HepG2 (cell line): ENCODE measurements around the gene ERF. TPM values are rescaled to one million over a fixed set of nuclear protein-coding genes. Genes with fewer than 3 reads are reported as not detected.

Experiments used
- CCAR2 ChIP-seq: fragments of 200-400 bp; formaldehyde crosslinking; optimal IDR thresholded peaks from 2 replicates; pipeline ENCODE3; 2018; ENCODE audit warnings: low read depth, mild to moderate bottlenecking, low read length, moderate library complexity
- IKZF1 ChIP-seq: fragments of 450-650 bp; IDR thresholded peaks from 2 replicates; pipeline ENCODE4 v1.7.1; 2016
- JUNB ChIP-seq: sonication (generic); formaldehyde crosslinking; IDR thresholded peaks from 2 replicates; pipeline ENCODE4 v1.8.0; 2022; ENCODE audit warnings: missing genetic modification reagents, mild to moderate bottlenecking, borderline replicate concordance
- RBFOX2 ChIP-seq: fragments of 200-400 bp; formaldehyde crosslinking; IDR thresholded peaks from 2 replicates; pipeline ENCODE4 v1.6.1; 2017; ENCODE audit warnings: low read depth, mild to moderate bottlenecking, low read length
- RNF219 ChIP-seq: sonication (generic); formaldehyde crosslinking; IDR thresholded peaks from 2 replicates; pipeline ENCODE4 v1.5.0; 2020; ENCODE audit warnings: mild to moderate bottlenecking, missing genetic modification reagents
- SAFB2 ChIP-seq: sonication (generic); formaldehyde crosslinking; IDR thresholded peaks from 2 replicates; pipeline ENCODE4 v1.5.1; 2020; ENCODE audit warnings: missing genetic modification reagents, low read depth, mild to moderate bottlenecking, borderline replicate concordance
- SIX4 ChIP-seq: sonication (generic); formaldehyde crosslinking; IDR thresholded peaks from 2 replicates; pipeline ENCODE4 v1.4.0; 2020; ENCODE audit warnings: missing genetic modification reagents
- TGIF2 ChIP-seq: IDR thresholded peaks from 2 replicates; pipeline ENCODE4 v1.6.1; 2016; ENCODE audit warnings: control low read depth, missing compliant biosample characterization
- ZBTB40 ChIP-seq, 2 experiments: fragments of 450-650 bp in 1 of 2; sonication (generic) in 1 of 2; formaldehyde crosslinking in 1 of 2; IDR thresholded peaks; 2 replicates each; pipeline versions ENCODE4 v1.6.1 to v1.8.0; 2016 to 2022; ENCODE audit warnings: antibody characterized with exemption in 1 of 2, mild to moderate bottlenecking in 1 of 2, missing genetic modification reagents in 1 of 2
- ZFX ChIP-seq: sonication (generic); formaldehyde crosslinking; IDR thresholded peaks from 2 replicates; pipeline ENCODE4 v1.4.0; 2020; ENCODE audit warnings: mild to moderate bottlenecking, low read depth, missing genetic modification reagents, moderate library complexity
- ZNF672 ChIP-seq: sonication (generic); formaldehyde crosslinking; IDR thresholded peaks from 2 replicates; pipeline ENCODE4 v1.8.1; 2022; ENCODE audit warnings: missing genetic modification reagents
- polyA plus RNA-seq, 8 experiments: library from polyadenylated mRNA; depleted of rRNA in 3 of 8; stranded (reverse) in 7 of 8; unstranded in 1 of 8; fragments of >200 nt; fragmentation: Illumina TruSeq in 4 of 8; extraction: Trizol in 4 of 8; gene quantifications; 2 replicates each; pipeline versions ENCODE4 v1.2.1 to v1.2.3, GENCODE V29; 2011 to 2016; ENCODE audit warnings: low read depth in 4 of 8, missing spikeins in 1 of 8, mixed read lengths in 1 of 8; ENCODE audit not compliant: insufficient read depth in 1 of 8
- total RNA-seq, 5 experiments: library from RNA; depleted of rRNA; stranded (reverse); fragments of >200 nt; fragmentation: Illumina TruSeq; extraction: Trizol; gene quantifications; 2 replicates each; pipeline ENCODE4 v1.2.3, GENCODE V29; 2016; ENCODE audit warnings: low read depth in 1 of 5
- TF ChIP-seq, protein P1 (sequence below): sonication (generic); formaldehyde crosslinking; IDR thresholded peaks from 2 replicates; pipeline ENCODE4 v1.4.0; 2020; ENCODE audit warnings: missing genetic modification reagents

The ERF gene
- total and polyA plus RNA-seq, 2 of the 13 experiments (the other 11 are each of a cell fraction or from before 2014, with no cell fraction given), result 67.1 to 69.9 TPM

DNA sequence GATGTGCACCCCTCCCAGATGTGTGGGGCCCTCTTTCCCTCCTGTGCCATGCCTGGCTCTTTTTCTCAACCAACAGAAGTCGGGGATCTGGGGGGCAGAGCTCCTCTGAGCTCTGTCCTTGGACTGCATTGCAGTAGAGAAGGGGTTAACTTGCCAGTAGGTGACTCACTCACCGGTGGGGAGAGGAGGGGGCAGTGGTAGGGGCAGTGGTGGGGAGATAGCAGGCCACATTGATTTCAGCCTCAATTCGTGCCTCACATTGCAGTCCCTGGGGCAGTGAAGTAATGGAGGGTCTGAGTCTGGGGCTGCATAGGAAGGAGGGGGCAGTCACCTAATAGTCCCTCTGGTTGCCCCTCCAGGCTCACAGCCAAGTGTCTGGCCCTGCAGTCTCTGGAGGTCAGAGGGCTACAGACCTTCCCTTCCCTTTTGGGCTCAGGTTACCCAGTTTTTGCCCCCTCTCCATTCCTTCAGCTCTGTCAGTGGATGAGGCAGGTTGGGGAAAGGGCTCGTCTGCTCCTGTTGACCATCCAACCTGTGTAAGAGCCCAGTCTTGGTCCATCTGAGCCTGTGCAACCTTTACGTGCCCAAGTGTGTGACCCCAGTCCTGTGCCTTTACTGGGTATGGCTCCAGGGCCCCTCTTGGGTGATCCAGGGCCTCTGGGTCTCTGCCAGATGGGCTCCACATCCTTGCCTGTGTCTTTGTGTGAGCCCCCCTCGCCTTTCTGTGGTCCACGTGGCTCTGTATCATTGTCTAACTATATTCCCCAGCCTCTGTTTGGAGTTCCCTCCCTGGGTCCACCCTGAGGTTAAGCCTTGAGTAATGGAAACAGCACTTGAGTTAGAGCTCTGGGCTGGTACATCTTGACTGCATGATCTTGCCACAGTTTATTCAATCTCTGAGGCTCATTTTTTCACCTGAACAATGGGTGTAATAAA is 27.2 kb upstream of the ERF start (continued):
- 0 out of 2 replicates have a peak, but pooled peaks have one; percentile 48 for TF ChIP-seq TGIF2 (CRISPR knock-in tag)
- peak; percentile 85 for TF ChIP-seq JUNB (CRISPR knock-in tag)
- TF ChIP-seq RNF219 (CRISPR knock-in tag), result no peak
- no peak for TF ChIP-seq SIX4 (CRISPR knock-in tag)
- TF ChIP-seq, protein P1, sequence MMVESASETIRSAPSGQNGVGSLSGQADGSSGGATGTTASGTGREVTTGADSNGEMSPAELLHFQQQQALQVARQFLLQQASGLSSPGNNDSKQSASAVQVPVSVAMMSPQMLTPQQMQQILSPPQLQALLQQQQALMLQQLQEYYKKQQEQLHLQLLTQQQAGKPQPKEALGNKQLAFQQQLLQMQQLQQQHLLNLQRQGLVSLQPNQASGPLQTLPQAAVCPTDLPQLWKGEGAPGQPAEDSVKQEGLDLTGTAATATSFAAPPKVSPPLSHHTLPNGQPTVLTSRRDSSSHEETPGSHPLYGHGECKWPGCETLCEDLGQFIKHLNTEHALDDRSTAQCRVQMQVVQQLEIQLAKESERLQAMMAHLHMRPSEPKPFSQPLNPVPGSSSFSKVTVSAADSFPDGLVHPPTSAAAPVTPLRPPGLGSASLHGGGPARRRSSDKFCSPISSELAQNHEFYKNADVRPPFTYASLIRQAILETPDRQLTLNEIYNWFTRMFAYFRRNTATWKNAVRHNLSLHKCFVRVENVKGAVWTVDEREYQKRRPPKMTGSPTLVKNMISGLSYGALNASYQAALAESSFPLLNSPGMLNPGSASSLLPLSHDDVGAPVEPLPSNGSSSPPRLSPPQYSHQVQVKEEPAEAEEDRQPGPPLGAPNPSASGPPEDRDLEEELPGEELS, result no peak
- TF ChIP-seq SAFB2, result no peak
- peak; percentile 43 for TF ChIP-seq ZFX (CRISPR knock-in tag)
- TF ChIP-seq ZBTB40 (IDR thresholded peaks at IDR 0.05), result no peak
- no peak for TF ChIP-seq ZBTB40 (CRISPR knock-in tag; IDR thresholded peaks at IDR 0.05)
- no peak for TF ChIP-seq CCAR2
- TF ChIP-seq RBFOX2, result no peak
- no peak for TF ChIP-seq ZNF672 (CRISPR knock-in tag)
- no peak for TF ChIP-seq IKZF1
